ENCODE measurements around the gene RNGTT.
A peak's percentile ranks its signal among the peaks of the same experiment; 100 is the strongest.

The RNGTT gene

GRCh38 chr6:88785478-88785877 is 177.9 kb downstream of the RNGTT start:
- TF ChIP-seq USF1 (IDR thresholded peaks at IDR 0.05) (no peak), FOXM1 (IDR thresholded peaks at IDR 0.05; ENCODE audit: borderline replicate concordance, low read depth) (no peak), TEAD4 (IDR thresholded peaks at IDR 0.05) (no peak), EGR1 (IDR thresholded peaks at IDR 0.05) (no peak), NFIC (IDR thresholded peaks at IDR 0.05) (no peak), YY1 (IDR thresholded peaks at IDR 0.05; ENCODE audit: low read depth) (no peak), ZBTB7A (IDR thresholded peaks at IDR 0.05; ENCODE audit: low read depth) (no peak), TAF1 (IDR thresholded peaks at IDR 0.05; ENCODE audit: low read depth) (no peak), EP300 (IDR thresholded peaks at IDR 0.05; ENCODE audit: borderline replicate concordance) (no peak), REST (IDR thresholded peaks at IDR 0.05; ENCODE audit: low read depth) (no peak), CEBPB (IDR thresholded peaks at IDR 0.05) (no peak), MAX (IDR thresholded peaks at IDR 0.05) (no peak), TCF12 (IDR thresholded peaks at IDR 0.05; ENCODE audit: low read depth) (no peak), RAD21 (IDR thresholded peaks at IDR 0.05; ENCODE audit: low read depth) (no peak), CREB1 (IDR thresholded peaks at IDR 0.05; ENCODE audit: low read depth) (no peak)

- TF ChIP-seq EP300 (IDR thresholded peaks at IDR 0.05; ENCODE audit: borderline replicate concordance) (no peak), MAX (IDR thresholded peaks at IDR 0.05) (no peak), CEBPB (IDR thresholded peaks at IDR 0.05) (peak; percentile 20; the same call in 1 of the 2 replicates), RAD21 (IDR thresholded peaks at IDR 0.05; ENCODE audit: low read depth) (peak; percentile 71)
These were observed 182.6 kb downstream of the RNGTT start for GRCh38 chr6:88780714-88781389.

- TF ChIP-seq YY1 (IDR thresholded peaks at IDR 0.05; ENCODE audit: low read depth) (no peak), TAF1 (IDR thresholded peaks at IDR 0.05; ENCODE audit: low read depth) (no peak), TCF12 (IDR thresholded peaks at IDR 0.05; ENCODE audit: low read depth) (no peak), TEAD4 (IDR thresholded peaks at IDR 0.05) (no peak), MAX (IDR thresholded peaks at IDR 0.05) (no peak), USF1 (IDR thresholded peaks at IDR 0.05) (no peak), REST (IDR thresholded peaks at IDR 0.05; ENCODE audit: low read depth) (no peak), FOXM1 (IDR thresholded peaks at IDR 0.05; ENCODE audit: borderline replicate concordance, low read depth) (no peak), CREB1 (IDR thresholded peaks at IDR 0.05; ENCODE audit: low read depth) (no peak), NFIC (IDR thresholded peaks at IDR 0.05) (no peak), CEBPB (IDR thresholded peaks at IDR 0.05) (no peak), EGR1 (IDR thresholded peaks at IDR 0.05) (no peak), EP300 (IDR thresholded peaks at IDR 0.05; ENCODE audit: borderline replicate concordance) (no peak), ZBTB7A (IDR thresholded peaks at IDR 0.05; ENCODE audit: low read depth) (no peak), RAD21 (IDR thresholded peaks at IDR 0.05; ENCODE audit: low read depth) (no peak)
These were observed 187.4 kb downstream of the RNGTT start for GRCh38 chr6:88775866-88776571.

- no peak for TF ChIP-seq YY1 (IDR thresholded peaks at IDR 0.05; ENCODE audit: low read depth)
- TF ChIP-seq ZBTB7A (IDR thresholded peaks at IDR 0.05; ENCODE audit: low read depth): no peak
- TF ChIP-seq TAF1 (IDR thresholded peaks at IDR 0.05; ENCODE audit: low read depth): no peak
- no peak for TF ChIP-seq CEBPB (IDR thresholded peaks at IDR 0.05)
- no peak for TF ChIP-seq NFIC (IDR thresholded peaks at IDR 0.05)
- no peak for TF ChIP-seq CREB1 (IDR thresholded peaks at IDR 0.05; ENCODE audit: low read depth)
- TF ChIP-seq RAD21 (IDR thresholded peaks at IDR 0.05; ENCODE audit: low read depth): no peak
- TF ChIP-seq FOXM1 (IDR thresholded peaks at IDR 0.05; ENCODE audit: borderline replicate concordance, low read depth): no peak
- no peak for TF ChIP-seq TCF12 (IDR thresholded peaks at IDR 0.05; ENCODE audit: low read depth)
- TF ChIP-seq USF1 (IDR thresholded peaks at IDR 0.05): no peak
- no peak for TF ChIP-seq EGR1 (IDR thresholded peaks at IDR 0.05)
- no peak for TF ChIP-seq MAX (IDR thresholded peaks at IDR 0.05)
- TF ChIP-seq TEAD4 (IDR thresholded peaks at IDR 0.05): no peak
- no peak for TF ChIP-seq EP300 (IDR thresholded peaks at IDR 0.05; ENCODE audit: borderline replicate concordance)
- TF ChIP-seq REST (IDR thresholded peaks at IDR 0.05; ENCODE audit: low read depth): no peak
These were observed 199.3 kb downstream of the RNGTT start for GRCh38 chr6:88764081-88764480.

Data from Ishikawa (cell line).